Endothelial cell of umbilical vein (primary cell): ENCODE measurements around the gene LRRC34. TPM values are rescaled to one million over a fixed set of nuclear protein-coding genes. Genes with fewer than 3 reads are reported as not detected.

Source experiments
- BruUV-seq: library from RNA; stranded (reverse); fragments of 400-500 nt; replicated peaks from 2 replicates; lab custom pipeline; 2021; lab: Mats Ljungman, UMichigan
- CTCF ChIA-PET: fragments of 300-600, 350-600 bp; sonication (Branson Sonifier 250); formaldehyde crosslinking; loops from one replicate; lab custom pipeline; 2021; ENCODE audit warnings: antibody characterized with exemption, inconsistent platforms; lab: Charles Lee
- POLR2A ChIA-PET: fragments of 300-600, 350-600 bp; sonication (Branson Sonifier 250); formaldehyde crosslinking; loops from one replicate; lab custom pipeline; 2021; ENCODE audit warnings: antibody characterized with exemption, inconsistent platforms; lab: Charles Lee
- DNase-seq: peaks from one replicate; pipeline ENCODE4 v3.0.0-alpha.2; 2011; ENCODE audit warnings: low read depth, low spot score
- FAIRE-seq: peaks from 2 replicates; lab custom pipeline; 2011; peaks lifted over from hg19 to GRCh38; lab: Jason Lieb, UNC
- H2AFZ ChIP-seq: 2 replicates; pipeline ENCODE4 v1.6.0; 2012; ENCODE audit warnings: low read depth, low read length, control low read depth, inconsistent platforms
- H3K27ac ChIP-seq: 2 replicates; pipeline ENCODE4 v1.5.1; 2011; ENCODE audit warnings: low read depth, mild to moderate bottlenecking, control low read depth, low read length, moderate library complexity; ENCODE audit not compliant: insufficient read depth
- H3K27me3 ChIP-seq, 2 experiments: 2 replicates each; pipeline versions ENCODE4 v1.6.0 to v1.6.1; 2011; ENCODE audit warnings: low read length in 2 of 2, mixed read lengths in 1 of 2; ENCODE audit not compliant: control insufficient read depth in 2 of 2, insufficient read depth in 2 of 2
- H3K36me3 ChIP-seq, 2 experiments: 2 replicates in 1 of 2; 3 replicates in 1 of 2; pipeline ENCODE4 v1.5.1; 2011; ENCODE audit warnings: low read length in 2 of 2, mild to moderate bottlenecking in 1 of 2, moderate library complexity in 1 of 2; ENCODE audit not compliant: control insufficient read depth in 2 of 2, insufficient read depth in 2 of 2; ENCODE audit errors: extremely low read depth in 1 of 2
- H3K4me1 ChIP-seq: 3 replicates; pipeline ENCODE4 v1.5.1; 2011; ENCODE audit warnings: mild to moderate bottlenecking, low read length; ENCODE audit not compliant: control insufficient read depth, insufficient read depth; ENCODE audit errors: extremely low read depth
- H3K4me2 ChIP-seq: 2 replicates; pipeline ENCODE4 v1.6.1; 2011; ENCODE audit warnings: low read length, control low read depth, mixed read lengths; ENCODE audit not compliant: insufficient read depth
- H3K4me3 ChIP-seq, 3 experiments: fragments of 200-600 bp in 1 of 3; sonication (generic), shearing (Covaris generic) in 1 of 3; replicated peaks in 1 of 3; 2 replicates each; pipeline ENCODE4 v1.5.1; 2011 to 2016; ENCODE audit warnings: control low read depth in 3 of 3, low read length in 3 of 3, mild to moderate bottlenecking in 2 of 3, inconsistent platforms in 1 of 3, low read depth in 1 of 3, moderate library complexity in 1 of 3; ENCODE audit not compliant: insufficient read depth in 1 of 3
- H3K79me2 ChIP-seq: 2 replicates; pipeline ENCODE4 v1.6.0; 2012; ENCODE audit warnings: low read length, inconsistent platforms; ENCODE audit not compliant: control insufficient read depth, insufficient read depth
- H3K9ac ChIP-seq: replicated peaks from 2 replicates; pipeline ENCODE3; 2011; ENCODE audit warnings: low read length, control low read depth; ENCODE audit not compliant: insufficient read depth; ENCODE audit errors: extremely low read depth
- H3K9me1 ChIP-seq: replicated peaks from 3 replicates; pipeline ENCODE4 v1.6.0; 2011; ENCODE audit warnings: mild to moderate bottlenecking, low read length; ENCODE audit not compliant: control insufficient read depth, insufficient read depth; ENCODE audit errors: extremely low read depth
- H3K9me3 ChIP-seq: replicated peaks from 2 replicates; pipeline ENCODE4 v1.5.1; 2012; ENCODE audit warnings: low read length, inconsistent platforms; ENCODE audit not compliant: control insufficient read depth, insufficient read depth
- H4K20me1 ChIP-seq: replicated peaks from 2 replicates; pipeline ENCODE3; 2011; ENCODE audit warnings: mild to moderate bottlenecking, low read length; ENCODE audit not compliant: control insufficient read depth, insufficient read depth; ENCODE audit errors: extremely low read depth
- CTCF ChIP-seq, 2 donors: IDR thresholded peaks; 1 replicate in 1 of 2; 2 replicates in 1 of 2; pipeline ENCODE4 v1.5.1; 2011; ENCODE audit warnings: low read length in 2 of 2, mild to moderate bottlenecking in 2 of 2, moderate library complexity in 2 of 2, control low read depth in 1 of 2, inconsistent platforms in 1 of 2, low read depth in 1 of 2; ENCODE audit not compliant: insufficient read depth in 1 of 2; ENCODE audit errors: extremely low read depth in 1 of 2
- EZH2 ChIP-seq: IDR thresholded peaks from 2 replicates; pipeline ENCODE4 v1.6.1; 2012; ENCODE audit warnings: borderline replicate concordance, low read depth, mild to moderate bottlenecking, moderate library complexity, low read length, inconsistent platforms; ENCODE audit not compliant: severe bottlenecking
- FOS ChIP-seq: IDR thresholded peaks from 2 replicates; pipeline ENCODE4 v1.6.1; 2011; ENCODE audit warnings: mild to moderate bottlenecking, low read length, moderate library complexity, borderline replicate concordance; ENCODE audit not compliant: insufficient read depth
- GATA2 ChIP-seq: IDR thresholded peaks from 2 replicates; pipeline ENCODE4 v1.7.0; 2011; ENCODE audit warnings: low read depth, mild to moderate bottlenecking, moderate library complexity, mixed read lengths, low read length; ENCODE audit not compliant: insufficient read length, insufficient read depth
- JUN ChIP-seq: IDR thresholded peaks from 2 replicates; pipeline ENCODE4 v1.6.1; 2011; ENCODE audit warnings: borderline replicate concordance, low read depth; ENCODE audit not compliant: insufficient read length, insufficient read depth
- MAX ChIP-seq: IDR thresholded peaks from 2 replicates; pipeline ENCODE4 v1.6.1; 2011; ENCODE audit not compliant: insufficient read depth, insufficient read length
- MYC ChIP-seq: IDR thresholded peaks from one replicate; pipeline ENCODE4 v1.6.1; 2011; ENCODE audit warnings: mild to moderate bottlenecking, low read depth, low read length
- POLR2A ChIP-seq: IDR thresholded peaks from 2 replicates; pipeline ENCODE4 v1.6.1; 2012; ENCODE audit warnings: low read depth, mild to moderate bottlenecking, control low read depth, low read length
- POLR2AphosphoS5 ChIP-seq: IDR thresholded peaks from 2 replicates; pipeline ENCODE4 v1.6.1; 2012; ENCODE audit warnings: low read depth, mild to moderate bottlenecking, control low read depth, low read length, moderate library complexity; ENCODE audit not compliant: insufficient read depth
- dilution Hi-C: fragments of 300-500 bp; cut with MboI; formaldehyde crosslinking; loops from one replicate; pipeline ENCODE4 v1.15.0; 2019; ENCODE audit warnings: low sequenced_read_pairs; ENCODE audit not compliant: extremely low pct_ligation_motif_present
- intact Hi-C: fragments of 100-400 bp; cut with micrococcal nuclease; formaldehyde crosslinking; loops from one replicate; pipeline ENCODE4 v1.10.0; 2022
- polyA plus RNA-seq, 4 experiments: library from polyadenylated mRNA; depleted of rRNA in 3 of 4; stranded (reverse) in 3 of 4; unstranded in 1 of 4; fragments of >200 nt; gene quantifications; 2 replicates each; pipeline versions ENCODE4 v1.2.1 to v1.2.3, GENCODE V29; 2011 to 2012; ENCODE audit warnings: missing spikeins in 1 of 4
- total RNA-seq: library from RNA; stranded (reverse); gene quantifications from 2 replicates; pipeline ENCODE4 v1.2.3, GENCODE V29; 2021

LRRC34 gene
- total and polyA plus RNA-seq, 2 donors (not counting 3 experiments of a cell fraction or from before 2014, with no cell fraction given) = 0.72 to 2.5 TPM

- H3K4me3 ChIP-seq = no peak overlapping the region
Measured at GRCh38 chr3:169836942-169837275, 24.2 kb upstream of the LRRC34 start.

More at GRCh38 chr3:169836942-169837275, 24.2 kb upstream of the LRRC34 start:
- no peaks in the 10 kb centered on the region for H3K9me1 ChIP-seq
- dilution Hi-C loops = no loop called here
- H3K4me1 ChIP-seq = no peaks in the 10 kb centered on the region
- no peaks in the 10 kb centered on the region for H3K9me3 ChIP-seq
- H3K36me3 ChIP-seq = no peaks in the 10 kb centered on the region
- ChIA-PET CTCF (no interaction called here), POLR2A (no interaction called here)
- H3K9ac ChIP-seq = no peak overlapping the region
- H2AFZ ChIP-seq = no peak overlapping the region
- DNase-seq (no peak), FAIRE-seq (no peak)
- intact Hi-C loops = no loop called here
- H3K27ac ChIP-seq = no peak overlapping the region
- no TSS peak for BruUV-seq
- TF ChIP-seq MAX (no peak), EZH2 (no peak), POLR2AphosphoS5 (no peak), GATA2 (no peak), MYC (no peak), CTCF (IDR thresholded peaks at IDR 0.05; ENCODE audit: extremely low read depth in 1 of 2, insufficient read depth in 1 of 2, low read depth in 1 of 2, low read length in 2 of 2) (no peak), JUN (no peak), POLR2A (no peak), FOS (no peak)
- no peaks in the 10 kb centered on the region for H4K20me1 ChIP-seq
- no peak overlapping the region for H3K4me2 ChIP-seq
- no peaks in the 10 kb centered on the region for H3K79me2 ChIP-seq
- peaks cover 7% of the 10 kb centered on the region in 2 experiments for H3K27me3 ChIP-seq
